Subcutaneous adipose tissue (tissue), 4 donors: ENCODE results near the gene MYO3B. TPM values are rescaled to one million over a fixed set of nuclear protein-coding genes. Genes with fewer than 3 reads are reported as not detected.

Experiments
- total RNA-seq, 4 donors: library from RNA; depleted of rRNA; stranded (reverse); fragments of >200 nt; gene quantifications; one replicate each; pipeline ENCODE4 v1.1.0, GENCODE V29; 2016
- TF ChIP-seq, protein P1 (sequence below): fragments of 450-650 bp; IDR thresholded peaks from one replicate; pipeline ENCODE4 v1.5.1; 2016; ENCODE audit warnings: low read depth, mild to moderate bottlenecking, control low read depth, antibody characterized with exemption, moderate library complexity

MYO3B gene
- total RNA-seq, 4 donors from 2014 or later: 0.17 TPM; not detected in 3

DNA sequence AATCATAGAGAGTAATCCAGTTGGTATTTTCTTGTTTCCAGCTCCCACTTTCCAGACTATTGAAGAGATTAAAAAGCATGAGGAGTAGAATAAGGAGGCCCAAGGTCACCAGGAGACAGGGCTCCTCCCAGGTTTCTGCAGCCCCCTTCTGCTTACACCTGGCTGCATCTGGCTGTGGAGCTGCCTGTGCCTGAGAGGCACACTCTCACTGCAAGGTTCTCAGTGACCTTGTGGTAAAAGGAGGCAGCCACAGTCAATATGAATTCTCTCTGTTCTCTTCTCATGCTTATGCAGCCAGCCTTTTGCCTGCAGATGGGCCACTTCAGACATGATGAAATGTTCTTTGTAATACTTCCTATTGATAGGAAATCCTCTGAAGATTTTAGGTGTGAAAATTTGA lies 233.7 kb downstream of the MYO3B start:
- TF ChIP-seq, protein P1, sequence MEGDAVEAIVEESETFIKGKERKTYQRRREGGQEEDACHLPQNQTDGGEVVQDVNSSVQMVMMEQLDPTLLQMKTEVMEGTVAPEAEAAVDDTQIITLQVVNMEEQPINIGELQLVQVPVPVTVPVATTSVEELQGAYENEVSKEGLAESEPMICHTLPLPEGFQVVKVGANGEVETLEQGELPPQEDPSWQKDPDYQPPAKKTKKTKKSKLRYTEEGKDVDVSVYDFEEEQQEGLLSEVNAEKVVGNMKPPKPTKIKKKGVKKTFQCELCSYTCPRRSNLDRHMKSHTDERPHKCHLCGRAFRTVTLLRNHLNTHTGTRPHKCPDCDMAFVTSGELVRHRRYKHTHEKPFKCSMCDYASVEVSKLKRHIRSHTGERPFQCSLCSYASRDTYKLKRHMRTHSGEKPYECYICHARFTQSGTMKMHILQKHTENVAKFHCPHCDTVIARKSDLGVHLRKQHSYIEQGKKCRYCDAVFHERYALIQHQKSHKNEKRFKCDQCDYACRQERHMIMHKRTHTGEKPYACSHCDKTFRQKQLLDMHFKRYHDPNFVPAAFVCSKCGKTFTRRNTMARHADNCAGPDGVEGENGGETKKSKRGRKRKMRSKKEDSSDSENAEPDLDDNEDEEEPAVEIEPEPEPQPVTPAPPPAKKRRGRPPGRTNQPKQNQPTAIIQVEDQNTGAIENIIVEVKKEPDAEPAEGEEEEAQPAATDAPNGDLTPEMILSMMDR: no peak

DNA sequence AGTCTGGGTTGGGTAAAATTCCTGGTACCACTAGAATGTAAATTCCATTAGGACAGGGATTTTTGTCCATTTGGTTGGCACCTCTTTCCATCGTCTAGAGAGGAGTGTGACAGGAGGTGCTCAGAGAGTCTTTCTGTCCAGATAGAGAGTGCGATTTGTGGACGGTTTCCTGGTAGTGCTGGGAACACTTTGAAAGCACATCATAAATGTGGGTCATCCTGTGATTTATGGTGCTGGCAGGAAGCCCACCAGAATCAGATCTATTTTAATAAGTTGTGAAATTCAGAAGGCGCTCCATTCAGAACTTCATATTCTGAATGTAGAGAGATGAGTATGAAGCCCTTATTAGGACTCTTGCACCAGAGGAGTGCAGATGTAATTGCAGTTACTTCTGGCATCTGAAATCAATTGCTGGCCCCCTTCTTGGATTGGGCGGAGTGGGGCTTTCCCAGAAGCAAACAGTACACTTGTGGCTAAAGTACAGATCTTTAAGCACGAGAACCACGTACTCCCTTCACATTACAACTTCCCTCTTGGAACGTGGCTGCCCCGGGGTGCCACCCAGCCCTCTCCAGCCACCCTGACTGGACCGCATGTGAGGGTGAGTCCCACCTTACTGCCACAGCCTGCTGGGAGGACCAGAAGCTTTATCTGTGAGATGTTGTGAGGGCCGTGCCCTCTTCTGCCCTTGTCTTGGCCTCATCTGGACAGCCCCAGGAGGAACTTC lies 243.2 kb downstream of the MYO3B start:
- TF ChIP-seq, protein P1: no peak

DNA sequence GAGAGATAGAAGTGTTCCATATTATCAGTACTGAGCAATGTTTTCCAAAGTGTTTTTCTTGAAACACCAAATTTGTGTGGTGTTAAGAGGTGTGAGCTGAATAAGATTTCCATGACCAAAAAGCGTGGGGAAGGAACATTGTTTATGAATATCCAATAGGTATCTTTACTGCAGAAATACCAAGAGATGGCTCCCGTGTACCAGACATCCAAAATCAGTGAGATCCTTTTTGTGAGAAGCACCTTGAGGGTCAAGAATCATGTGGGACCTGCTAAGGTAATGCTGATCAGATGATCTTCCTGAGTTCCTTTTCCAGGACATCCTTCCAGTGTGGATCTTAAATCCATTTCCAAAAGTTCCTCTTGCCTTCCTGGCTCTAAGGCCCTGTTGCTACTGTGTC lies 246.0 kb downstream of the MYO3B start:
- TF ChIP-seq, protein P1: no peak

DNA sequence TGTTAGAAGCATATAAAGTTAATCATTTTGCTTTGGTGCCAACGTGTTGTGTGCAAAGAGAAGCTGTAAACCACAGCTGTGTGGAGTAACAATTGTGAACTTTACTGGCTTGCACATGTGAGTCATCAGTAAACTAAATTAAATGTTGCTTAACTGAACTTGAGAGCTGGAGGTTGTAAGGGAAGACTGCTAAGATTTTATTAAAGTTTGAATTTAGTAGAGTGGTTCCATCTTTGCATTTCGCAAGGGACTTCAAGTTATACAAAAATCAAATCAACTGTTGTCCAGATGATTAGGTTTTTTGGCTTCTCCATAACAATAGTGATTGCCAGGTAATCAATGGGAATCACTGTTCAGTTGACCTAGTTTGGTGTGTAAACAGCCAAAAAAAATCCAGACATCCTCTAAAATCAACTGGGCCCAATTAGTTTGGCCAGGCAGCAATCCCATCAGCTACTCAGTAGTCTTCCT lies 247.4 kb downstream of the MYO3B start:
- TF ChIP-seq, protein P1: no peak

DNA sequence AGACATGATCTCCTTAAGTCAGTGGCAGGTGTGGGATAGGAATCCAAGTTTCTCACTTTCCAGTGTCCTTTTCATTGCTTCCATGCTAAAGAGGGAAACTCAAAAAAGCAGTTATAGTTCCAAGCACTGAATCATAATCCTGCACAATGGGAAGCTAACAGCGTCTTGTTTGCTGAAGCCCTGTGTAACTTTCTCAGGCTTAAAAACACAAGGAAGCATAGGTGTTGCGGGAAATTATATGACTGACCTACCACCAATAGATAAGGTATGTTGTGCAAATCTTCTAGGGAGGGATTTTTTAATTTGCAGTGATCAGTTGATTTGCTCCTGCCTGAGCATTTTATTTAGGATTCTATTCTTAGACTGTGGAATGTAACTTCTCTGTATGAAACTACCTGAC lies 250.9 kb downstream of the MYO3B start:
- TF ChIP-seq, protein P1: no peak

DNA sequence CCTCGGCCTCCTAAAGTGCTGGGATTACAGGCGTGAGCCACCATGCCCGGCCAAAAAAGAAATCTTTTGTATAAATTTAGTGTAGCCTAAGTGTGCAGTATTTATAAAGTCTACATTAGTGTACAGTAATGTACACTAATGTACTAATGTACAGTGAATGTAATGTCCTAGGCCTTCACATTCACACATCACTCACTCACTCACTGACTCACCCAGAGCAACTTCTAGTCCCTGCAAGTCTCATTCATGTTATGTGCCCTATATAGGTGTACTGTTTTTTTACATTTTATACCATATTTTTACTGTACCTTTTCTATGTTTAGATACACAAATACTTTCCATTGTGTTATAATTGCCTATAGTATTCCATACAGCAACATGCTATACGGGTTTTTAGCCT lies 254.9 kb downstream of the MYO3B start:
- TF ChIP-seq, protein P1: no peak

DNA sequence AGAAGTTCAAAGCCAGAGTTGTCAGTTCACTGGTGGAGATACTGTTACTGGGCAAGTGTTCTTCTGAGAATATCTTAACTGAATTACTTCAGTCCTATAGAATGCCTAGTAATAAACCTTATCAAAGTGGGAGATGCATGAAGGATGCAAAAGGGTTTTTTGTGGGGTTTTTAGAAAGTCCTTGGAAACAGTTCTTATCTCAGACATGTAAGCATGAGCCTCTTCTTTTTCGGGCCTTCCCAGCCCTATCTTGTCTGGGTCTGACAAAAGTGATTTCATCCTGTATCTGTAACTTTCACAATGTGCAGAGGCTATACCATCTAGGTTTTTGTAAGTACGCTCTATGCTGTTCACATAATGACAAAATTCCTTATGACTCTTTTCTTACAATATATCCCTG lies 255.5 kb downstream of the MYO3B start:
- TF ChIP-seq, protein P1: no peak
